Chondrocyte (in vitro differentiated cells): ENCODE measurements around the gene CORO1C. TPM values are rescaled to one million over a fixed set of nuclear protein-coding genes. Genes with fewer than 3 reads are reported as not detected.
A peak's percentile ranks its signal among the peaks of the same experiment; 100 is the strongest.

Source experiments
- DNase-seq: peaks from one replicate; pipeline ENCODE4 v3.0.0; 2021; ENCODE audit warnings: mixed read lengths, low spot score
- H3K27ac Mint-ChIP-seq: one replicate; pipeline ENCODE4 v1.8.0; 2021; ENCODE audit warnings: mild to moderate bottlenecking, moderate library complexity, mixed read lengths; ENCODE audit not compliant: unreplicated experiment
- H3K27me3 Mint-ChIP-seq: 2 replicates; pipeline ENCODE4 v1.8.0; 2021; ENCODE audit warnings: low read depth, mixed read lengths
- H3K36me3 Mint-ChIP-seq: 2 replicates; pipeline ENCODE4 v1.8.0; 2021; ENCODE audit warnings: low read depth, mixed read lengths
- H3K4me1 Mint-ChIP-seq: 2 replicates; pipeline ENCODE4 v1.8.0; 2021; ENCODE audit warnings: low read depth, mild to moderate bottlenecking, mixed read lengths
- H3K4me3 Mint-ChIP-seq: one replicate; pipeline ENCODE4 v1.8.0; 2021; ENCODE audit warnings: mild to moderate bottlenecking, moderate library complexity, mixed read lengths; ENCODE audit not compliant: unreplicated experiment
- H3K9me3 Mint-ChIP-seq: 2 replicates; pipeline ENCODE4 v1.8.0; 2021; ENCODE audit warnings: low read depth, mixed read lengths
- total RNA-seq: library from RNA; stranded (reverse); gene quantifications from 3 replicates; pipeline ENCODE4 v1.2.1, GENCODE V29; 2021
- TF ChIP-seq, protein P1 (sequence below): fragments of 200-600 bp; sonication (generic); IDR thresholded peaks from 2 replicates; pipeline ENCODE4 v1.5.0; 2021; ENCODE audit warnings: antibody characterized with exemption, mild to moderate bottlenecking, moderate library complexity

The CORO1C gene
- total RNA-seq, 1 donor from 2014 or later: 336 TPM

- Mint-ChIP-seq H3K9me3 (peaks cover 3% of the 10 kb centered on the region), H3K4me1 (peaks cover 58% of the 10 kb centered on the region), H3K27me3 (no peaks in the 10 kb centered on the region), H3K4me3 (no peak overlapping the region), H3K27ac (peak overlapping the region; percentile 27), H3K36me3 (peaks cover 11% of the 10 kb centered on the region)
- TF ChIP-seq, protein P1, sequence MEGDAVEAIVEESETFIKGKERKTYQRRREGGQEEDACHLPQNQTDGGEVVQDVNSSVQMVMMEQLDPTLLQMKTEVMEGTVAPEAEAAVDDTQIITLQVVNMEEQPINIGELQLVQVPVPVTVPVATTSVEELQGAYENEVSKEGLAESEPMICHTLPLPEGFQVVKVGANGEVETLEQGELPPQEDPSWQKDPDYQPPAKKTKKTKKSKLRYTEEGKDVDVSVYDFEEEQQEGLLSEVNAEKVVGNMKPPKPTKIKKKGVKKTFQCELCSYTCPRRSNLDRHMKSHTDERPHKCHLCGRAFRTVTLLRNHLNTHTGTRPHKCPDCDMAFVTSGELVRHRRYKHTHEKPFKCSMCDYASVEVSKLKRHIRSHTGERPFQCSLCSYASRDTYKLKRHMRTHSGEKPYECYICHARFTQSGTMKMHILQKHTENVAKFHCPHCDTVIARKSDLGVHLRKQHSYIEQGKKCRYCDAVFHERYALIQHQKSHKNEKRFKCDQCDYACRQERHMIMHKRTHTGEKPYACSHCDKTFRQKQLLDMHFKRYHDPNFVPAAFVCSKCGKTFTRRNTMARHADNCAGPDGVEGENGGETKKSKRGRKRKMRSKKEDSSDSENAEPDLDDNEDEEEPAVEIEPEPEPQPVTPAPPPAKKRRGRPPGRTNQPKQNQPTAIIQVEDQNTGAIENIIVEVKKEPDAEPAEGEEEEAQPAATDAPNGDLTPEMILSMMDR: no peak
- DNase-seq: no peak
These were observed 50.0 kb downstream of the CORO1C start for GRCh38 chr12:108681317-108681716.

DNA sequence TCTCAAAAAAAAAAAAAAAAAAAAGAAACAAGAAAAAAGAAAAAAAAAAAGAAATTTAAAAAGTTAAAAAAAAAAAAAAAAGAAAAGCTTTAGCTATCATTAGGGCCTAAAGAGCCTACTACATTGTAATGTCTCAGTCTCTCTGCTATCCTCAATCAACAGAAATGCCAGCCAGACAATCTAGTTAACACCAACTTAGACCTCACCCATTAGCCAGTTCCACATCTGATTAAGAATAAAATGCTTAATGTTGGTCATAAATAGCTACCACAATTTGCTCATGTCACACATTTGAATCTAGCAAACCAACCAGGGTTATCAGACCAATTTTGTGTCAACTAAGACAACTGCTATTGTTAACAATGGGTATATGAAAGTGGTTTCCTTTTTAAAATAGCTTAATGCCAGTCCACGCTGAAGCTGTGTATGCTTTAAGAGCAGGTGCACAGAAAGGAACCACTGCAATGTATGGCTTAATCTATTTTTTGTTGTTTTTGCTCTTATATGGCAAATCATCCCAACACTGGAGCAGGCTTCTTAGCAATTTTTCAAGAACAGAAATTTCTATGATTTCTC is 52.1 kb downstream of the CORO1C start:
- H3K4me1 Mint-ChIP-seq: peaks cover 42% of the 10 kb centered on the region

GRCh38 chr12:108678104-108678730 is 53.1 kb downstream of the CORO1C start:
- Mint-ChIP-seq H3K4me1 (peaks cover 33% of the 10 kb centered on the region), H3K36me3 (peaks cover 22% of the 10 kb centered on the region), H3K9me3 (peaks cover 3% of the 10 kb centered on the region), H3K27ac (peak overlapping the region; percentile 57), H3K27me3 (no peaks in the 10 kb centered on the region), H3K4me3 (no peak overlapping the region)
- DNase-seq: no peak
- TF ChIP-seq, protein P1: no peak

More for the DNA sequence above, 52.1 kb downstream of the CORO1C start:
- TF ChIP-seq, protein P1: no peak
- no peak for DNase-seq
- Mint-ChIP-seq H3K27ac (no peak overlapping the region), H3K36me3 (peaks cover 20% of the 10 kb centered on the region), H3K27me3 (no peaks in the 10 kb centered on the region), H3K9me3 (peaks cover 3% of the 10 kb centered on the region), H3K4me3 (no peak overlapping the region)

- H3K36me3 Mint-ChIP-seq: peaks cover 22% of the 10 kb centered on the region
- peaks cover 3% of the 10 kb centered on the region for H3K9me3 Mint-ChIP-seq
- H3K4me1 Mint-ChIP-seq: peaks cover 28% of the 10 kb centered on the region
- DNase-seq: no peak
- H3K27me3 Mint-ChIP-seq: no peaks in the 10 kb centered on the region
- peak overlapping the region; percentile 63 for H3K27ac Mint-ChIP-seq
- TF ChIP-seq, protein P1: no peak
- no peak overlapping the region for H3K4me3 Mint-ChIP-seq
These were observed 53.9 kb downstream of the CORO1C start for GRCh38 chr12:108677381-108677780.

DNA sequence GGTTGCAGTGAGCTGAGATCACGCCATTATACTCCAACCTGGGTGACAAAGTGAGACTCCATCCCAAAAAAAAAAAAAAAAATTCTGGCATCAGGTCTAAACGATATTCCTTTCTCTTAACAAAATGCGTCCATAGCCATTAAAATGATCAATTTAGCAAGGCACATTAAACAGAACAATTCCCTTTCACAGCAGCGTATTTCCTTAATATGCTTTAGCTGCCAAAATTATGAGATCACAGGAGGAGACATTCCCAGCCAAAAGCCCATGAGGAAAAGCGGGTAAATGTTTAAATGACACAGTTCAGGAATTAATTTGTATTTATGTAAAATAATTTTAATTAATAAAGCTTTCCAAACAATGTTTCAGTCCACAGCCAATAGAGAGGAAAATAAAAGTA is 54.6 kb downstream of the CORO1C start:
- TF ChIP-seq, protein P1: no peak
- H3K36me3 Mint-ChIP-seq: peaks cover 28% of the 10 kb centered on the region

More for the DNA sequence above, 54.6 kb downstream of the CORO1C start:
- DNase-seq: no peak
- peaks cover 33% of the 10 kb centered on the region for H3K4me1 Mint-ChIP-seq
- H3K27ac Mint-ChIP-seq: peak overlapping the region; percentile 45
- peaks cover 3% of the 10 kb centered on the region for H3K9me3 Mint-ChIP-seq
- no peak overlapping the region for H3K4me3 Mint-ChIP-seq
- no peaks in the 10 kb centered on the region for H3K27me3 Mint-ChIP-seq
